WTC11 (cell line): ENCODE measurements around the gene TCTN1.

Experiments used
- CBFB ChIP-seq: sonication (generic); formaldehyde crosslinking; IDR thresholded peaks from 2 replicates; pipeline ENCODE4 v1.8.1; 2022; ENCODE audit warnings: mild to moderate bottlenecking, low read depth, missing genetic modification reagents
- ETV6 ChIP-seq: sonication (generic); formaldehyde crosslinking; IDR thresholded peaks from 2 replicates; pipeline ENCODE4 v1.8.1; 2022; ENCODE audit warnings: mild to moderate bottlenecking, missing genetic modification reagents
- TF ChIP-seq, protein P1 (sequence below): fragments of 200-600 bp; IDR thresholded peaks from 2 replicates; pipeline ENCODE4 v1.8.0; 2022; ENCODE audit warnings: antibody characterized with exemption

DNA sequence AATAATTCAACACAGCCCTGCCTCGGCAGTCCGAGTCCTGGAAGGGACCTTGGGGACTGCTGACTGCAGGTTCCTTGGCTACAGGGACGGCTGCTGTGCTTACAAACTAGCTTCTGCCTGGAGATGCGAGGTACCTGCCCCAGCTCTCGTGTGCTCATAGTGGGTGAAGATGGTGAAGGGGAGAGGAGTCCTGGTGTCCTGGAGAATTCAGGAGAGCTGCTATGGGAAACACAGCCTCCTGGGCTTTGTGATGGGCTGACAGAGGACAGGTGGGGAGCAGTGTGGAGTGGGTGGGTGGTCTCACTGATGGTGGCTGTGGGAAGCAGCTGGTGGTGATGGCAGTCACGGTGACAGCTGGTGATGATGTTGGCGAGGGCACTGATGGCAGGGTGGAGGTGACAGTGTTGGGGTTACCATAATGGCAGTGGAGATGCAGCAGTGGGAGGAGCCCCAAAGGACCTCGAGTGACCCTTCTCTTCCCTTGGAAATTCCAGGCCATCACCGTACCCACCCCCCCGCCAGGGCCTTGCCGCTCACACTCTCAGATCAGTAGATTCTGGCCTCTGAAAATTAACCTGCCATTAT, 42.2 kb downstream of the TCTN1 start:
- TF ChIP-seq, protein P1, sequence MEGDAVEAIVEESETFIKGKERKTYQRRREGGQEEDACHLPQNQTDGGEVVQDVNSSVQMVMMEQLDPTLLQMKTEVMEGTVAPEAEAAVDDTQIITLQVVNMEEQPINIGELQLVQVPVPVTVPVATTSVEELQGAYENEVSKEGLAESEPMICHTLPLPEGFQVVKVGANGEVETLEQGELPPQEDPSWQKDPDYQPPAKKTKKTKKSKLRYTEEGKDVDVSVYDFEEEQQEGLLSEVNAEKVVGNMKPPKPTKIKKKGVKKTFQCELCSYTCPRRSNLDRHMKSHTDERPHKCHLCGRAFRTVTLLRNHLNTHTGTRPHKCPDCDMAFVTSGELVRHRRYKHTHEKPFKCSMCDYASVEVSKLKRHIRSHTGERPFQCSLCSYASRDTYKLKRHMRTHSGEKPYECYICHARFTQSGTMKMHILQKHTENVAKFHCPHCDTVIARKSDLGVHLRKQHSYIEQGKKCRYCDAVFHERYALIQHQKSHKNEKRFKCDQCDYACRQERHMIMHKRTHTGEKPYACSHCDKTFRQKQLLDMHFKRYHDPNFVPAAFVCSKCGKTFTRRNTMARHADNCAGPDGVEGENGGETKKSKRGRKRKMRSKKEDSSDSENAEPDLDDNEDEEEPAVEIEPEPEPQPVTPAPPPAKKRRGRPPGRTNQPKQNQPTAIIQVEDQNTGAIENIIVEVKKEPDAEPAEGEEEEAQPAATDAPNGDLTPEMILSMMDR, result no peak
- no peak for TF ChIP-seq ETV6 (CRISPR knock-in tag)
- no peak for TF ChIP-seq CBFB (CRISPR knock-in tag)
